Pancreas (tissue), 10 donors: Measurements from ENCODE around the gene CCDC86. TPM values are rescaled to one million over a fixed set of nuclear protein-coding genes. Genes with fewer than 3 reads are reported as not detected.
A peak's percentile ranks its signal among the peaks of the same experiment; 100 is the strongest.

ENCODE experiments used
- ATAC-seq, 4 donors: fragments of 200-7000 bp; cut with Tn5 transposase; one replicate each; pipeline versions ENCODE4 v1.8.0 to v1.9.1; 2020; ENCODE audit warnings: mild to moderate bottlenecking in 4 of 4, moderate library complexity in 4 of 4
- DNase-seq, 6 donors: peaks; one replicate each; pipeline ENCODE4 v3.0.0-alpha.2; 2020
- FAIRE-seq: peaks from 2 replicates; lab custom pipeline; 2012; peaks lifted over from hg19 to GRCh38; lab: Jason Lieb, UNC
- H3K27ac ChIP-seq, 4 donors: fragments of 200-600 bp; sonication (generic); 1 replicate in 3 of 4; 2 replicates in 1 of 4; pipeline versions ENCODE4 v1.5.0 to v1.8.0; 2020
- H3K27me3 ChIP-seq, 4 donors: fragments of 200-600 bp; one replicate each; pipeline ENCODE4 v1.8.0; 2021
- H3K36me3 ChIP-seq, 3 donors: fragments of 200-600 bp; sonication (generic) in 1 of 3; one replicate each; pipeline versions ENCODE4 v1.5.0 to v1.8.0; 2020 to 2021
- H3K4me1 ChIP-seq, 3 donors: fragments of 200-600 bp; one replicate each; pipeline ENCODE4 v1.8.0; 2021
- H3K4me3 ChIP-seq, 4 donors: fragments of 200-600 bp; sonication (generic) in 2 of 4; one replicate each; pipeline versions ENCODE4 v1.5.0 to v1.8.0; 2020 to 2021
- H3K9me3 ChIP-seq, 4 donors: fragments of 200-600 bp; one replicate each; pipeline ENCODE4 v1.8.0; 2021
- CTCF ChIP-seq, 4 donors: fragments of 200-600 bp; sonication (generic) in 3 of 4; IDR thresholded peaks; one replicate each; pipeline versions ENCODE4 v1.5.0 to v1.8.0; 2021; ENCODE audit warnings: antibody characterized with exemption in 4 of 4
- WGBS, 2 donors: extraction: QIAGEN DNeasy Blood & Tissue Kit; methylation state at CpG; one replicate each; pipeline ENCODE4 v1.1.7; 2013; 5-methylcytosine and 5-hydroxymethylcytosine counted together
- intact Hi-C, 3 donors: fragments of 100-400 bp; cut with DNase I; formaldehyde crosslinking; loops; one replicate each; pipeline versions ENCODE4 v1.11.1 to v1.14.2; 2022
- polyA plus RNA-seq, 2 donors: library from polyadenylated mRNA; stranded (reverse); fragments of 200-250 nt; gene quantifications; one replicate each; pipeline ENCODE4 v1.2.3, GENCODE V29; 2013
- total RNA-seq, 6 donors: library from RNA; stranded (reverse); fragmentation: NEBNext Ultra II Directional in 4 of 6; extraction: Animal tissue kit (Norgen Biotek cat#: 25700) in 4 of 6; gene quantifications; one replicate each; pipeline versions ENCODE4 v1.2.1 to v1.2.4, GENCODE V29; 2021 to 2023
- donor health status: healthy with polysubstance abuse.
- donor health status: DM: no; HTN: no; CAD: no; lungs with moderate emphysema.
- donor health status: DM: no; HTN: no; CAD: no.
- donor health status: control.
- donor health status: control.
- donor health status: Bipolar disorder and iron deficiency.
- donor health status: DM: yes; HTN: yes; CAD: no.
- donor health status: DM: no; HTN: no; CAD: no.
- donor health status: DM: no; HTN: no; CAD: no.
- donor health status: DM: yes; HTN: yes; CAD: no.

Gene CCDC86
- total and polyA plus RNA-seq, 8 donors = 6.3 to 20.8 (median 11.0) TPM

- H3K4me1 ChIP-seq = no peaks in the 10 kb centered on the region
- peaks cover 0 to 16% (median 5%) of the 10 kb centered on the region in 3 donors for H3K36me3 ChIP-seq
- 92% methylated on average over 17 of the region's 17 CpGs for WGBS, 2 donors
- intact Hi-C loops = no loop called here
- H3K9me3 ChIP-seq = no peaks in the 10 kb centered on the region
- DNase-seq (peak in 1 of 6 donors; percentile 17), FAIRE-seq (no peak), ATAC-seq (no peak)
- peak overlapping the region in 2 of 4 donors; percentile 39 to 44 for H3K4me3 ChIP-seq
- no peak for TF ChIP-seq CTCF (IDR thresholded peaks at IDR 0.05)
- H3K27ac ChIP-seq = peak overlapping the region in 1 of 4 donors; percentile 57
- no peaks in the 10 kb centered on the region for H3K27me3 ChIP-seq
These were observed 9.6 kb downstream of the CCDC86 start for GRCh38 chr11:60851327-60852104.

DNA sequence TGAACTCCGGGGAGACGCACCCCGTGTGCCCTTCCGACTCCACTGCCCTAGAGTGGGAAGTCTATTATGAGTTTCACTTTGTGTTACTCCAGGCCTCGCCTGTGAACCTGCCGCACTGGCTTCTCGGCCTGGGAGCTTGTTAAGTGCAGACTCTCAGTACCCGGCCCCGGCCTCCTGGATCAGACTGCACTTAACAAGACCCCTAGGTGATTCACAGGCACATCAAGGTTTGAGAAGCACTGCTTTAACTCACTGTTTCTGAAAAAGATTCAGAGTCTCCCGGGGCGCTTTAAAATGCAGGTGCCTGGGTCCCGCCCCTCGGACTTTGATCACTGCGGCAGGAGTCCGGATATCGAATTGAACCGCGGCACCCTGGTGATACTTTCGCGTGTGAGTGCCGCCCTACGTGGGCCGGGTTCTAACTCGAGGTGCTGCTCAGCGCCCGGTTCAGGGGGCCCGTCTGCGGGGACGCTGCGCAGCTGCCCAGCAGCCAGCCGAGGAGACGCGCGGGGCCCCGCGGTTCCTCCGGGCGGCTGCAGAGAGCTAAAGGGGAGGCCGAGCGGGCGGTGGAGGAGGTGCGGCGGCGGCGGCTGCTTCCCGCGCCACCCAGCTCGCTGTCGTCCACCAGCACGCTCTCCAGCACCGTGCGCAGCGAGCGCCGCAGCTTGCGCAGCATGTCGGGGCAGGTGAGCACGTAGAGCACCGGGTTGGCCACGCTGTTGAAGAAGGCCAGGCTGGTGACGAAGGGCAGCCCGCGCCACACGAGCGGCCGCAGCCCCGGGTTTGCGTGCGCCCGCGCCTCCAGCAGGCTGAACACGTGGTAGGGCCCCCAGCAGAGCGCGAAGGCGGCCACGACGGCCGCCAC, 10.4 kb downstream of the CCDC86 start:
- no peak for TF ChIP-seq CTCF (IDR thresholded peaks at IDR 0.05)
- intact Hi-C loops = no loop called here
- H3K4me1 ChIP-seq = no peaks in the 10 kb centered on the region
- H3K27ac ChIP-seq = peak overlapping the region in 3 of 4 donors; percentile 44 to 57 (median 53)
- H3K36me3 ChIP-seq = peaks cover 0 to 16% (median 5%) of the 10 kb centered on the region in 3 donors
- no peaks in the 10 kb centered on the region for H3K27me3 ChIP-seq
- ATAC-seq = peak; percentile 77 to 94 (median 82)
- FAIRE-seq = no peak
- DNase-seq = peak; percentile 39 to 81 (median 65)
- peak overlapping the region; percentile 3 to 44 (median 22) for H3K4me3 ChIP-seq
- WGBS, 2 donors = 23 to 25% methylated on average over 78 of the region's 78 CpGs
- no peaks in the 10 kb centered on the region for H3K9me3 ChIP-seq

DNA sequence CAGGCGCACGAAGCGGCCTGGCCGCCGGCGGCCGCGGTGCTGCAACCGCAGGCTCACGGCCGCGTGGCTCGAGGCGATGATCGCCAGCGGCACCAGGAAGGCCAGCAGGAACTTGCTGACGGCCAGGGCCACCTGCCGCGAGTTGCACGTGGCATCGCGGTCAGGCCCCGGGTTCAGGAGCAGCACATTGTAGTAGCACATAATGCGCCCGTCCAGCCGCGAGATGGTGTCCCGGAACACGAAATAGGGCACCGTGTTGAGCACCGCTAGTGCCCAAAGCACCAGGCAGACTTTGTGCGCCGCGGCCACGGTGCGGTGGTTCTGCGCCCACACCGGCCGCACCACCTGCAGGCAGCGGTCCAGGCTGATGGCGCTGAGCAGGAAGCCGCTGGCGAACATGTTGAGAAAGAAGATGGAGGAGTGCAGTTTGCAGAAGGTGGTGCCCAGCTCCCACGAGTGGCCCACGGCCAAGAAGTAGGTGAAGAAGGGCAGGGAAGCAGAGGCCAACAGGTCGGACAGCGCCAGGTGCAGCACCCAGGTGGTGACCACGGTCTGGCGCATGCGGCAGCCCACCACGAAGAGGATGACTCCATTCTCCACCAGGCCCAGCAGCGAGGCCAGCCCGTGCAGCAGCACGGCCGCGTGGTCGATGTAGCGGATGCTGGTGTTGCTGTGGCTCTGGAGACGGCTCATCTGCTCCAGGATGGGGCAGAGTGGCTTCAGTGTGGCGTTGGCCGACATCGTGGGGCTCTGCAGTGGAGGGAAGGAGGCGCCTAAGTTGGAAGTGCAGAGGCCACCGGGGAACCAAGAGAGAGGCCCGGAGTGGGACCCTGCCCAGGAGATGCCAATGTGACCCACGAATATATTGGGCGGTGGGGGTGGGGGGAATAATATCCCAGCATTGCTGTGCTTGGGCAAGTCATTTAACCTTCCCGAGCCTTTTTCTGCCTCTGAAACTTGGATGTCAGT, 11.4 kb downstream of the CCDC86 start:
- FAIRE-seq (no peak), DNase-seq (peak in 2 of 6 donors; percentile 43 to 68), ATAC-seq (no peak)
- Histone ChIP-seq H3K27ac (peak overlapping the region in 1 of 4 donors; percentile 44), H3K27me3 (no peaks in the 10 kb centered on the region), H3K36me3 (peaks cover 0 to 16% (median 5%) of the 10 kb centered on the region in 3 donors), H3K9me3 (no peaks in the 10 kb centered on the region), H3K4me1 (no peaks in the 10 kb centered on the region), H3K4me3 (peak overlapping the region in 2 of 4 donors; percentile 39 to 44)
- WGBS, 2 donors = 79 to 82% methylated on average over 67 to 68 of the region's 68 CpGs
- TF ChIP-seq CTCF (IDR thresholded peaks at IDR 0.05) = no peak
- intact Hi-C loops = no loop called here

DNA sequence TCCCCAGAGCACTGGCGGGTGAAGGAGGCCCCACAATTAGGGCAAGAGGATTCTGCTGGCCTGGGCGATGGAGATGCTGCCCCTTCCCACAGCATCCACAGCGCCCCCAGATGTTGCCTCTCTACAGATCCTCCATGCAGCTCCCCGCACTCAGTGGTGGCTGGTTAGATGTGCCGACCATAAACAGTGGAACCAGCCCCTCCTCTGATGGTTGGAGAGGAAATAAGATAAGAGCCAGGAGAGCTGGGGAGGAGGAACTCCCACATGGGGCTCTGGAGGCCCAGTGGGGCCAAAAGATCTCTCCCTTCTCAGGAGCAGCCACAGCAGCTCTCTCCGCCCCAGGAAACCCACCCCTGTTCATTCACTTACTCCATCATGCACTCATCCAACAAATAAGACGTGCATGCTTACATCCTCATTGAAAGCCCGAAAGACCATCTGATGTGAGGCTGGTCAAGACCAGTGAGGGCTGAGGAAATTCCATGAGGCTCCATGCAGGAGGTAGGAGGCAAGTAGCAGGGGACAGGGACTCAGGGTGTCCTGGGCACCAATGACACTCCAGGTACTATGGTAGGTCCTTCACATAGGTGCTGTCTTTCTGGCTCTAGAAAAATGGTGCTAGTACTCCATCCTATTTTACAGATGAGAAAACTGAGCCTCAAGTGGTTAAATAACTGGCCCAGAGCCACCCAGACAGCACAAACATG, 12.4 kb downstream of the CCDC86 start:
- Histone ChIP-seq H3K4me1 (no peaks in the 10 kb centered on the region), H3K4me3 (no peak overlapping the region), H3K27me3 (no peaks in the 10 kb centered on the region), H3K9me3 (no peaks in the 10 kb centered on the region), H3K36me3 (peaks cover 0 to 16% (median 5%) of the 10 kb centered on the region in 3 donors), H3K27ac (no peak overlapping the region)
- no peak for ATAC-seq
- TF ChIP-seq CTCF (IDR thresholded peaks at IDR 0.05) = no peak
- DNase-seq = no peak
- FAIRE-seq = no peak
- intact Hi-C loops = no loop called here
- WGBS, 2 donors = 80 to 84% methylated on average over 8 of the region's 8 CpGs
